Peyer's patch (tissue), 4 donors: ENCODE data around the gene FER.
"Not testable (repeated sequence)": the region's sequence is repeated elsewhere in the genome, so short reads cannot be mapped to it uniquely, and the experiment has no call there.

Experiments
- CTCF ChIP-seq, 6 experiments: fragments of 450-650 bp in 4 of 6; fragments of 200-600 bp in 2 of 6; sonication (generic) in 1 of 6; IDR thresholded peaks; one replicate each; pipeline ENCODE4 v1.5.1; 2017 to 2019; ENCODE audit warnings: antibody characterized with exemption in 6 of 6, mild to moderate bottlenecking in 3 of 6, moderate library complexity in 1 of 6
- POLR2A ChIP-seq, 2 donors: fragments of 450-650 bp; IDR thresholded peaks; one replicate each; pipeline ENCODE4 v1.5.1; 2017; ENCODE audit warnings: antibody characterized with exemption in 2 of 2, mild to moderate bottlenecking in 2 of 2, moderate library complexity in 2 of 2

DNA sequence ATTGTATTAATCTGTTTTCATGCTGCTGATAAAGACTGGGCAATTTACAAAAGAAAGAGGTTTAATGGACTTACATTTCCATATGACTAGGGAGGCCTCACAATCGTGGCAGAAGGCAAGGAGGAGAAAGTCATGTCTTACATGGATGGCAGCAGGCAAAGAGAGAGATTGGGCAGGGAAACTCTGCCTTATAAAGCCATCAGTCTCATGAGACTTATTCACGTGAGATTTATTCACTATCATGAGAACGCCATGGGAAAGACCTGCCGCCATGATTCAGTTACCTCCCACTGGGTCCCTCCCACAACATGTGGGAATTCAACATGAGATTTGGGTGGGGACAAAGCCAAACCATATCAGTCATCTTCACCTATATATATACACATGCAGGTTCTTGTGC, 103.4 kb downstream of the FER start:
- TF ChIP-seq CTCF, POLR2A (IDR thresholded peaks at IDR 0.05): not testable (repeated sequence)
